ENCODE data around the gene BNC2. TPM values are rescaled to one million over a fixed set of nuclear protein-coding genes. Genes with fewer than 3 reads are reported as not detected.

BNC2 gene
- total RNA-seq, 6 experiments from 2014 or later: 19.0 to 28.7 (median 25.4) TPM

GRCh38 chr9:16555802-16556201, 314.7 kb downstream of the BNC2 start:
- no peak for TF ChIP-seq CTCF (IDR thresholded peaks at IDR 0.05)
- no peak overlapping the region for H3K27ac Mint-ChIP-seq
- peaks cover 19% of the 10 kb centered on the region for H3K36me3 Mint-ChIP-seq (ENCODE audit: low read depth)
- peaks cover 4% of the 10 kb centered on the region for H3K27me3 Mint-ChIP-seq (ENCODE audit: insufficient read depth)
- H3K4me1 Mint-ChIP-seq (ENCODE audit: low read depth): peaks cover 16% of the 10 kb centered on the region
- DNase-seq: no peak
- H3K9me3 Mint-ChIP-seq: no peaks in the 10 kb centered on the region
- H3K4me3 Mint-ChIP-seq: no peak overlapping the region

- Mint-ChIP-seq H3K4me3 (no peak overlapping the region), H3K27me3 (ENCODE audit: insufficient read depth) (peaks cover 4% of the 10 kb centered on the region), H3K4me1 (ENCODE audit: low read depth) (peaks cover 15% of the 10 kb centered on the region), H3K9me3 (no peaks in the 10 kb centered on the region), H3K36me3 (ENCODE audit: low read depth) (peaks cover 21% of the 10 kb centered on the region), H3K27ac (no peak overlapping the region)
- no peak for DNase-seq
- no peak for TF ChIP-seq CTCF (IDR thresholded peaks at IDR 0.05)
These were observed 316.5 kb downstream of the BNC2 start for GRCh38 chr9:16553869-16554540.

- DNase-seq: no peak
- peaks cover 30% of the 10 kb centered on the region for H3K36me3 Mint-ChIP-seq (ENCODE audit: low read depth)
- no peaks in the 10 kb centered on the region for H3K9me3 Mint-ChIP-seq
- TF ChIP-seq CTCF (IDR thresholded peaks at IDR 0.05): no peak
- H3K4me3 Mint-ChIP-seq: no peak overlapping the region
- peaks cover 4% of the 10 kb centered on the region; the same call in 1 of the 2 replicates for H3K27me3 Mint-ChIP-seq (ENCODE audit: insufficient read depth)
- H3K27ac Mint-ChIP-seq: no peak overlapping the region
- H3K4me1 Mint-ChIP-seq (ENCODE audit: low read depth): peaks cover 11% of the 10 kb centered on the region
These were observed 318.2 kb downstream of the BNC2 start for GRCh38 chr9:16552252-16552651.

- no peak overlapping the region for H3K4me3 Mint-ChIP-seq
- DNase-seq: no peak
- peaks cover 33% of the 10 kb centered on the region for H3K36me3 Mint-ChIP-seq (ENCODE audit: low read depth)
- no peak for TF ChIP-seq CTCF (IDR thresholded peaks at IDR 0.05)
- peaks cover 4% of the 10 kb centered on the region; the same call in 1 of the 2 replicates for H3K27me3 Mint-ChIP-seq (ENCODE audit: insufficient read depth)
- no peak overlapping the region for H3K27ac Mint-ChIP-seq
- no peaks in the 10 kb centered on the region for H3K9me3 Mint-ChIP-seq
- peaks cover 11% of the 10 kb centered on the region for H3K4me1 Mint-ChIP-seq (ENCODE audit: low read depth)
These were observed 318.8 kb downstream of the BNC2 start for GRCh38 chr9:16551692-16552091.

- Mint-ChIP-seq H3K4me1 (ENCODE audit: low read depth) (peaks cover 32% of the 10 kb centered on the region), H3K27me3 (ENCODE audit: insufficient read depth) (no peaks in the 10 kb centered on the region), H3K9me3 (no peaks in the 10 kb centered on the region), H3K27ac (no peak overlapping the region), H3K4me3 (no peak overlapping the region), H3K36me3 (ENCODE audit: low read depth) (peaks cover 23% of the 10 kb centered on the region)
- no peak for TF ChIP-seq CTCF (IDR thresholded peaks at IDR 0.05)
- DNase-seq: no peak
These were observed 324.8 kb downstream of the BNC2 start for GRCh38 chr9:16545639-16546038.
